Activated CD4-positive, alpha-beta memory T cell treated with anti-CD3 and anti-CD28 coated beads, Interleukin-2, amount 10 ng/mL, durations not matched to agents 7 days and 5 days (primary cell): Measurements from ENCODE around the gene TAS2R1. TPM values are rescaled to one million over a fixed set of nuclear protein-coding genes. Genes with fewer than 3 reads are reported as not detected.

Experiments
- CTCF ChIA-PET: fragments of 350-600 bp; sonication (Branson Sonifier 250); formaldehyde crosslinking; loops from one replicate; lab custom pipeline; 2021; ENCODE audit warnings: antibody characterized with exemption, inconsistent platforms; lab: Charles Lee
- POLR2A ChIA-PET: fragments of 350-600 bp; sonication (Branson Sonifier 250); formaldehyde crosslinking; loops from one replicate; lab custom pipeline; 2021; ENCODE audit warnings: antibody characterized with exemption; lab: Charles Lee
- DNase-seq: peaks from one replicate; pipeline ENCODE4 v3.0.0-alpha.2; 2020
- H3K27ac Mint-ChIP-seq: one replicate; pipeline ENCODE4 v1.8.0; 2021; ENCODE audit warnings: mild to moderate bottlenecking, mixed read lengths
- H3K27me3 Mint-ChIP-seq: one replicate; pipeline ENCODE4 v1.8.0; 2021; ENCODE audit warnings: mixed read lengths
- H3K36me3 Mint-ChIP-seq: one replicate; pipeline ENCODE4 v1.8.0; 2021; ENCODE audit warnings: low read depth, mixed read lengths
- H3K4me1 Mint-ChIP-seq: one replicate; pipeline ENCODE4 v1.8.0; 2021; ENCODE audit warnings: mixed read lengths
- H3K4me3 Mint-ChIP-seq: one replicate; pipeline ENCODE4 v1.8.0; 2021; ENCODE audit warnings: mild to moderate bottlenecking, mixed read lengths
- H3K9me3 Mint-ChIP-seq: one replicate; pipeline ENCODE4 v1.8.0; 2021; ENCODE audit warnings: mixed read lengths
- total RNA-seq, 2 experiments: library from RNA; stranded (reverse); gene quantifications; one replicate each; pipeline ENCODE4 v1.2.3, GENCODE V29; 2021

The TAS2R1 gene
- total RNA-seq, 2 experiments from 2014 or later = not detected

- POLR2A ChIA-PET = no interaction called here
- no peak for DNase-seq
- no peaks in the 10 kb centered on the region for H3K27me3 Mint-ChIP-seq
- CTCF ChIA-PET = no interaction called here
- no peaks in the 10 kb centered on the region for H3K36me3 Mint-ChIP-seq
- peaks cover 4% of the 10 kb centered on the region for H3K9me3 Mint-ChIP-seq
- H3K4me3 Mint-ChIP-seq = no peak overlapping the region
- no peak overlapping the region for H3K27ac Mint-ChIP-seq
- H3K4me1 Mint-ChIP-seq = no peaks in the 10 kb centered on the region
These were observed 33.9 kb downstream of the TAS2R1 start for GRCh38 chr5:9596171-9596780.

GRCh38 chr5:9594913-9595312 lies 35.2 kb downstream of the TAS2R1 start:
- no peaks in the 10 kb centered on the region for H3K27me3 Mint-ChIP-seq
- no peaks in the 10 kb centered on the region for H3K4me1 Mint-ChIP-seq
- CTCF ChIA-PET = no interaction called here

GRCh38 chr5:9589049-9589835 lies 40.9 kb downstream of the TAS2R1 start:
- CTCF ChIA-PET = no interaction called here
- no peak overlapping the region for H3K4me3 Mint-ChIP-seq
- DNase-seq = no peak
- H3K27me3 Mint-ChIP-seq = no peaks in the 10 kb centered on the region
- H3K9me3 Mint-ChIP-seq = no peaks in the 10 kb centered on the region
- H3K36me3 Mint-ChIP-seq = no peaks in the 10 kb centered on the region
- POLR2A ChIA-PET = no interaction called here
- H3K4me1 Mint-ChIP-seq = no peaks in the 10 kb centered on the region
- H3K27ac Mint-ChIP-seq = no peak overlapping the region

More at GRCh38 chr5:9594913-9595312, 35.2 kb downstream of the TAS2R1 start:
- Mint-ChIP-seq H3K27ac (no peak overlapping the region), H3K9me3 (no peaks in the 10 kb centered on the region), H3K4me3 (no peak overlapping the region), H3K36me3 (no peaks in the 10 kb centered on the region)
- POLR2A ChIA-PET = no interaction called here
- DNase-seq = no peak

DNA sequence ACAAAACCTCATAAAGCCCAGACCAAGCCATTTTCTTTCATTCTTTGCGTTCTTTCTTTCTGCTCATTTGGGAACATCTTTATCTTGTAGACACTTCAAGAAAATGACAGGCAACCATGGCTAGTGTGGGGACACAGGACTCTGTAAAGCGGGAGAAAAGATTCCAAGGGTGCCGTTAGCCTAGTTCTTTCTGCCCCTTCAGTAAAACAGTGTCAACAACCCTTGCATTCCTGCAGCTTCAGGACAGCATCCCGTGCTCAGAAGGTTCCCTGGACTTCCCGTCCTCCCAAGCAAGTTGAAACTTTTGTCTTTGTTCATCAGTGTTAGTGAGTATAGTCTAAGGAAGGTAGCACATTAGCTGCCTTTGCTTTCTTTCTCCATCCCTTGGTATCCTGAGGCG lies 41.9 kb downstream of the TAS2R1 start:
- POLR2A ChIA-PET = no interaction called here
- Mint-ChIP-seq H3K9me3 (no peaks in the 10 kb centered on the region), H3K27ac (no peak overlapping the region), H3K4me1 (no peaks in the 10 kb centered on the region), H3K27me3 (no peaks in the 10 kb centered on the region), H3K4me3 (no peak overlapping the region), H3K36me3 (no peaks in the 10 kb centered on the region)
- CTCF ChIA-PET = no interaction called here
- DNase-seq = no peak

DNA sequence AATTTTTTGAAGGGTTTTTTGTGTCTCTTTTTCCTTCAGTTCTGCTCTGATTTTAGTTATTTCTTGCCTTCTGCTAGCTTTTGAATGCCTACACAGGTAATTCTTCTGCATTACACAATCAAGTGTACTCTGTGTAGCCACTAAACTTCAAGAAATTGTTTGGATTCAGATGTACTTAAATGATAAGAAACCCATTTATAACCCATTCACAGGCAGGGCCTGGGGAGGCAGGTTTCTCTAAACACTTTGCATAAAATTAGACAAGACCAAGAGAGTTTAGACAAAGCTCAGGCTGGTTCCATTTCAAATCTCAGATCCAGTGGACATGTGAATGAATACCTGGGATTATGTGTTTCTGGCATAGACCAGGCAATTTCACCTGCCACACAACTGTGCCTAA lies 43.0 kb downstream of the TAS2R1 start:
- ChIA-PET POLR2A (no interaction called here), CTCF (no interaction called here)
- Mint-ChIP-seq H3K9me3 (no peaks in the 10 kb centered on the region), H3K27ac (no peak overlapping the region), H3K4me3 (no peak overlapping the region), H3K4me1 (no peaks in the 10 kb centered on the region), H3K36me3 (no peaks in the 10 kb centered on the region), H3K27me3 (no peaks in the 10 kb centered on the region)
- no peak for DNase-seq

GRCh38 chr5:9582406-9582805 lies 47.7 kb downstream of the TAS2R1 start:
- ChIA-PET POLR2A (no interaction called here), CTCF (no interaction called here)

More at GRCh38 chr5:9582406-9582805, 47.7 kb downstream of the TAS2R1 start:
- no peak for DNase-seq
- no peak overlapping the region for H3K4me3 Mint-ChIP-seq
- no peaks in the 10 kb centered on the region for H3K9me3 Mint-ChIP-seq
- no peak overlapping the region for H3K27ac Mint-ChIP-seq
- H3K36me3 Mint-ChIP-seq = no peaks in the 10 kb centered on the region
- H3K4me1 Mint-ChIP-seq = no peaks in the 10 kb centered on the region
- no peaks in the 10 kb centered on the region for H3K27me3 Mint-ChIP-seq

Other genes starting within 250 kb of the TAS2R1 start
- gene SEMA5A, start 84.3 kb downstream of the TAS2R1 start, total RNA-seq = 1 to 10 TPM; 1.1 to 1.7 TPM